Medulla oblongata (tissue), 1 donor: ENCODE data around the gene CDK2.

Source experiments
- DNase-seq: peaks from one replicate; pipeline ENCODE4 v3.0.0-alpha.2; 2015; ENCODE audit errors: extremely low spot score

Gene CDK2

GRCh38 chr12:55937981-55938380, 28.6 kb upstream of the CDK2 start:
- DNase-seq = no peak

- no peak for DNase-seq
Measured at GRCh38 chr12:55938826-55939501, 27.7 kb upstream of the CDK2 start.

DNA sequence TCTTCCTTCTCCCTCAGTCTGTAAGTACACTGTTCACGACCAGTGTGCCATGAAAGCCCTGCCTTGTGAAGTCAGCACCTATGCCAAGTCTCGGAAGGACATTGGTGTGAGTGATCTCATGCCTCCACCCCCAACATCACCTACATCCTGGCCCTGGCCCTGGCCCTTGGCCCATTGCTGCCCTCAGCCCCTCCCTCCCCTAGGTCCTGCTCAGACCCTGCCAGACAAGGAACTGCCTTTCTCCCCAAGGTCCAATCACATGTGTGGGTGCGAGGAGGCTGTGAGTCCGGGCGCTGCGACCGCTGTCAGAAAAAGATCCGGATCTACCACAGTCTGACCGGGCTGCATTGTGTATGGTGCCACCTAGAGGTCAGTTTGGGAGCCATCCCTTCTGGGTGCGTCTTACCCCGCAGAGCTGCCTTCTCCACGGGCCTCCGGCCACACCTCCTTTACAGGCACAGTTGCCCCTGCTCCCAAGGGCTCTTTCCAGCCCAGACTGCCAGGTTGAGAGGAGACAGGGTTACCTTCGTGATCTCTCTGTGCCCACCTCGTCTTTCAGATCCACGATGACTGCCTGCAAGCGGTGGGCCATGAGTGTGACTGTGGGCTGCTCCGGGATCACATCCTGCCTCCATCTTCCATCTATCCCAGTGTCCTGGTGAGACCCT, 26.4 kb upstream of the CDK2 start:
- DNase-seq = peak; percentile 93

DNA sequence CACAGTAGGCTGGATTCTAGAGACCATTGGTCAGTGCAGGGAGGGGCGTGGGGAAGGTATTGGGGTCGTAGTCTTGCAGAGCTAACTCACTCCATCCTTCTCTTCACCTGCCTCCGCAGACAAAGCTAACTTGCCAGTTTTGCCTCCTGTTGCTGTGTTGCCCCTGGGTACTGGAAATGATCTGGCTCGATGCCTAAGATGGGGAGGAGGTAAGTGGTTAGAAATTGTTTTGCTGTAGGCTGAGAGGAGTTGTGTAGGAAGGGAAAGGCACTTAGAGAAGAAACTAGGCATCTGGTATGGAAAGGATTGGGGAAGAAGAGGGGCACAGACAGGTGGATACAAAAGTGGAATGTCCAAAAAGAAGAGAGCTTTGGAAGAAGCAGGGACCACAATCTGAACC, 24.6 kb upstream of the CDK2 start:
- DNase-seq = no peak

DNA sequence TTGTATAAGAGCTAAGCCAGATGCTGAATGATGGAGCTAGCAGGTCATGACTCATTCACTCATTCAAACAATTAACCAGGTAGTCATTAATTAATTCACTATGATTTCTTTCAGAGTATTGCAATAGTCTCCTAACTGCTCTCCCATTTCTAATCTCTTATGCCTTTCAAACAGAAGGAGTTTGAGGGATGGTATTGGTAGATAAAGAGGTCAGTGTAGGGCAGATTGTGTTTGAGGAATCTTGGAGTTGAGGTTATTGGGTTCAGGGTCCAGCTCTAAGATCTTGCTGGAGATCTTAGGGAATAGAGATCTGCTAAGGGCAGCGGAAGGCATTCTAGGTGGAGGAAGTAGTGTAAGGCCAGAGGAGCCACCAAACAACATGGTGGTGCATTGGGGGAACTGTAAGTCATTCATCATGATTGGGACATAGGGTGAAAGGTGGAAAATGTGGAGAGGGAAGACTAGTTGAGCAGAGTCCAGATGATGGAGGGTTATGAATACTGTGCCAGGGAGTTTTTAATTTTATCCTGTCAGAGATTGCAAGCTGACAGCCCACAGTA, 24.0 kb upstream of the CDK2 start:
- no peak for DNase-seq

- no peak for DNase-seq
Measured at GRCh38 chr12:55946553-55946952, 20.1 kb upstream of the CDK2 start.

GRCh38 chr12:55955344-55955743, 11.3 kb upstream of the CDK2 start:
- DNase-seq = no peak

DNA sequence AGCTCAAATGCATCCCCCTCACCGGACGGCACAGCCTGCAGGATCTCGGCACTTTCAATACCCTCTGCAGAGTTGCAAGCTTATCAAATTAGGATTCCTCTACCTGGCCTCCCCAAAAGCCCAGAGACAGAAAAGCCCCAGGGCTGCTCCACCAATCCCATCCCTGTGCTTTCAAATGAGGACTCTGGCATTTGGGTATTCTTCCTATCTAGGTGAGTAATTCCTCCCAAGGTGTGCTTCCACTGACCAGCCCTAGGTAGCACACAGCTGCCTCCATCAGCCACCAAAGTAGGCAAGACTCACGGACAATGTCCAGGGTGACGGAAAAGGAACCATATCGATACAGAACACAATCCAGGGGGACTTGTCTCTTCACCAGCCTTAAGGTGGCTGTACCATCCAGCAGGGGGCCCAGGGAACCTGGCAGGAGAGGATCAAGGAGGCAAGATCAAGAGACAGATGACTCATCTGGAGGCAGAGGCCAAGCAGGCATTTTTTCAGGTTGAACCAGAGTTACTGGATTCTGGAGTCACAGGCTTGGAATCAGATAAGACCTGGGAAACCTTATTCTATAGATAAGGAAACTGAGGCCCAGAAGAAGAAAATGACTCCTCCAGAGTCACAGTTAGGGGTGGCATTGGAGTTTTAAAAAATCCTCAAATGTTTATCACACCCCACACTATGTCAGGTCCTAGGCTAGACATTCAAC, 10.7 kb upstream of the CDK2 start:
- no peak for DNase-seq

- DNase-seq = no peak
Measured at GRCh38 chr12:55957106-55957859, 9.3 kb upstream of the CDK2 start.

DNA sequence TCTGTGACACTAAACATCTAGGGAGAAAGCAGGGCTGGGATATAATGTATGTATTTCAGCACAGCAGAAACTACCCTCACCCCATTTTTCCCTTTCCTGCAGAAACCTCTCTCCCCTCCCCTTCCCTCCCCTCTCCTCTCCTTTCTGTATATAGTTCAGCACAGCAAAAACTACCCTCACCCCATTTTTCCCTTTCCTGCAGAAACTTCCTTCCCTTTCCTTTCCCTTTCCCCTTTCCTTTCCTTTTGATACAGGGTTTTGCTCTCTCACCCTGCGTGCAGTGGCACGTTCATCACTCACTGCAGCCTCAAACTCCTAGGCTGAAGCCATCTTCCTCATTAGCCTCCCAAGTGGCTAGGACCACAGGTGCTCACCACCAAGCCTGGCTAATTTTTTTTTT, 2.9 kb upstream of the CDK2 start:
- DNase-seq = no peak

GRCh38 chr12:55965240-55965639, 1.4 kb upstream of the CDK2 start:
- no peak for DNase-seq

DNA sequence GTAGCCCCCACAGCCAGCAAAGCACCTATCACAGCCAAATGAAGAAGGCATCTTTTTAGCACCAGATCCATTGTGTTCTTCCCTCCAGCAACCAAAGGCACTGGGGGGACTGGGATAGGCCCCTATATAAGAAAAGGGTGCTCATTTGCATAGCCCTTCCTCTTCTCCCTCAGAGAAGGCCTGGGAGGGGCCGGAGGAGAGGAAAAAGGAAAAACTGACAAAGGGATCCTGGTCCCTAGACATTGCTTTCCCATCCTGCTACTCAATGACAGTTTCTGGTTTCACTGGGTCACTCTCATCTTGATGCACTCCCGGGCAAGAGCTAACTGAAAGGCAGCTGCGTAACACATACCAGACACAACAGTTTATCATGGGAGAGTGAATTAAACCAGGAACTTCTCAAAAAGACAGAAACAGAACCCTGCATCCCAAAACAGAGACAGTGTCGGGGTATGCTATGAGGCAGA, 656 bp upstream of the CDK2 start, which contains the start of gene PMEL:
Gene PMEL (minus strand): TSS at position 102 of the 467 bp plus-strand sequence. CDS start 31 bp downstream, at position 71.
- no peak for DNase-seq

- DNase-seq = no peak
Measured at GRCh38 chr12:55969356-55969755, 2.7 kb downstream of the CDK2 start.

DNA sequence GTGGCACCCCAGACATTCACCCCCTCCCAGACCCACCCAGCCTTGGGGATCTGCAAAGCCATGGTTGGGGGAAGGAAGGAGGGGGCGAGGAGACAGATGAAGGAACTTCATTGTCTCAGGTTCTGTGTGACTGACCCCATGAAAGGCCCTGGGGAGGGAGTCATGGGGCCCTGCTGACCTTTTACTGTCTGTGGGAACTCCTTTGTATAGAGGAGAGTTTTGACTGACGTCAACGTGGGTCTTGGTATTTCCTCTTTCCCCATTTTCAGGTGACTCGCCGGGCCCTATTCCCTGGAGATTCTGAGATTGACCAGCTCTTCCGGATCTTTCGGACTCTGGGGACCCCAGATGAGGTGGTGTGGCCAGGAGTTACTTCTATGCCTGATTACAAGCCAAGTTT, 4.1 kb downstream of the CDK2 start:
- no peak for DNase-seq

DNA sequence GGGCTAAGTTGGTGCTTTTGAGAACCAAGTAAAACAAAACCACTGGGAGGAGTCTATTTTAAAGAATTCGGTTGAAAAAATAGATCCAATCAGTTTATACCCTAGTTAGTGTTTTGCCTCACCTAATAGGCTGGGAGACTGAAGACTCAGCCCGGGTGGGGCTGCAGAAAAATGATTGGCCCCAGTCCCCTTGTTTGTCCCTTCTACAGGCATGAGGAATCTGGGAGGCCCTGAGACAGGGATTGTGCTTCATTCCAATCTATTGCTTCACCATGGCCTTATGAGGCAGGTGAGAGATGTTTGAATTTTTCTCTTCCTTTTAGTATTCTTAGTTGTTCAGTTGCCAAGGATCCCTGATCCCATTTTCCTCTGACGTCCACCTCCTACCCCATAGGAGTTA, 5.4 kb downstream of the CDK2 start:
- DNase-seq = no peak

- DNase-seq = no peak
Measured at GRCh38 chr12:55972456-55972855, 5.8 kb downstream of the CDK2 start.

DNA sequence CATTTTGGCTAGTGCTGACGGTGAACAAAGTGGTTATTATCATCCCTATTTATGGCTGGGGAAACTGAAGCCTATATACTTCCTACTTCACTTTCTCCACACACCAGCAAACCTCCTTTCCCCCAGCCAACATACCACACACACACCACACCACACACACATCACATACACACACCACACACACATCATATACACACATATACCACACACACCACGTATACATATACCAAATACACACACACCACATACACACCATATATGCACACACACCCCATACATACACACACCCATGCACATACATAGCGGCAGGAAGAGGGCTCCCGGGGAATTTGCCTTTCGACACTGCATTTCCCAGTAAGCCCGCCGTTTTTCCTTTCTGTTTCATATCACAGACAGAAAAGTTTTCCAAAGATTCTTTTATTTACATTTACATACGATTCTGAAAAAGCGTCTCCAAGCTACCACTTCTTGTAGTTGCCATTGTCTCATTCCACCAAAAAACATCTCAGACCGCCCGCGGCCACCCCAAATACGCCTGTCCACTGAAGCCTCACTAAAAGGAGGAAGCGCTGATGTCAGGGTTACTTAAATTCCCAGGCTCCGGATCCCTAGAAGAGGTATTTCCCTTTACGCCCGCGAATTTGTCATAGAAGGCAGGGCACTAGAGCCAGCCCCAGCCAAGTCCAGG, 6.4 kb downstream of the CDK2 start:
- DNase-seq = no peak

DNA sequence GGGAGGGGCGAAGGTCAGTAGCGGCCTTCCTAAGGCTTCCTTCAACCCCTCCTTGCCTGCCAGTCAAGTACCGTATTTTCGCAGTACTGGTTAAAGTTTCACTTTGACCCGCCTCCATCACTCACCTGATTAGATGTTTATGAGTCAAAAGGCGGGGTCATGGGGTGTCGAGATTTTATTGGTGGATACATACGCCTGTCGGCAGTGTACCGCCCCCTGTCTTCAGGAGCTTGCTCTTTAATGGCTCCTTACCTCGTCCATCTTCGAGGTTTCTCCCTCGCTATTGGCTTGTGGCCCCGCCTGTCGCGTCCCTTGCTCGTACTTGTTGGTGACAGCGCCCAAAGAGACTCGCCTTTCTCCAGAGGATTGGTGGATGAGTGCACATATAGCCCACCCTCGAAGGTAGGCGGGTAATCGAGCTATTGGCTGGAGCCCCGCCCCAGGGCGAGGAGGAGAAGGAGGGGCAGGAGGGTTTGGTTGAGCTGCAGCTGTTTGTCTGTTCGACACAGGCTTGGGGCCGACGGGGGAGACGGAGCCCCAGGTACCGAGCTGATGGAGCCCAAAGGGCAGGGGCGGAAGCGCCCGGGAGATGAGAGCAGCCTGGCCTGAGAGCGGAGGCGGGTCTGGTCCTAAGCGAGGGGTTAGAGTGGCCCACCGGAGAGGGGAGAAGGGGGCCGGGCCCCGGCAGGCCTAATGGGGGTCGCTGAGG, 7.1 kb downstream of the CDK2 start, which contains the start of gene RAB5B:
Gene RAB5B (plus strand): TSS at position 480 of the 709 bp plus-strand sequence. CDS start 12,883 bp downstream, outside the sequence.
- peak; percentile 100 for DNase-seq

DNA sequence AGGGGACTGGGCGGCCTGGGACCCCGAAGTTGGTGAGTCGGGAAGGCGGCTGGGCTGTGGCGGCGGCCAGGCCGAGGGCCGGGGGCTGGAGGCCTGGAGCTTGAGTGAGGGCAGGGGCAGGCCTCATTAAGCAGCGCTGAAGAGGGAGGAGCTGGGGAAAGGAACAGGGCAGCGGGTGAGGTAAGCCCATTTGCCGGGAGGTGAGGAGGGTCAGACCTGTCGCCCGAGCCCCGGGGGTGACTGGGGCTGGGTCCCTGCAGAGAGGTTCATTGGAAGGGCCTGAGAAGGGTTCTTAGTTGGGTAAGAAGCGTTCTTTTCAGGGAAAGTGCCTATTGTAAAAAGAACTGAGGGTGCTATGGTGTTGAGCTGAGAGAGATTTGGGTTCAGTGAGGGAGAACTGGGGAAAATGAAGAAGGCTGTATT, 7.7 kb downstream of the CDK2 start:
- DNase-seq = peak; percentile 25

DNA sequence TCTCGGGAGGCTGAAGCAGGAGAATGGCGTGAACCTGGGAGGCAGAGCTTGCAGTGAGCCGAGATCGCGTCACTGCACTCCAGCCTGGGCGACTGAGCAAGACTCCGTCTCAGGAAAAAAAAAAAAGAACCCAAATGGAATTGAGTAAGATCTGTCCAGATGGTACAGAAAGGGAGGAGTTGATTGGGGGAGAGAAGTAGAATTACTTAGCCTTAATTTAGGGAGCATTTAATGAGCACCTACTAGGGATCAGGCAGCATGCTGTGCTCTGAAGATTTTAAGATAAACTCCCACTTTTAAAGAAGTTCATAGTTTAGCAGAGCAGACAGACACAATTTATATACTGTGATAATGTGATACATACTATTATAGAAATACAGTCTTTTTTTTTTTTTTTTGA, 11.8 kb downstream of the CDK2 start:
- no peak for DNase-seq
